GM19025 (cell line): Measurements from ENCODE around the gene CRB1.
"Not testable (repeated sequence)": the region's sequence is repeated elsewhere in the genome, so short reads cannot be mapped to it uniquely, and the experiment has no call there.

Experiments used
- ATAC-seq: cut with Tn5 transposase; IDR thresholded peaks from one replicate; pipeline ENCODE4 v1.9.1; 2021; ENCODE audit warnings: mild to moderate bottlenecking, low read depth, moderate library complexity; ENCODE audit not compliant: unreplicated experiment

The CRB1 gene

DNA sequence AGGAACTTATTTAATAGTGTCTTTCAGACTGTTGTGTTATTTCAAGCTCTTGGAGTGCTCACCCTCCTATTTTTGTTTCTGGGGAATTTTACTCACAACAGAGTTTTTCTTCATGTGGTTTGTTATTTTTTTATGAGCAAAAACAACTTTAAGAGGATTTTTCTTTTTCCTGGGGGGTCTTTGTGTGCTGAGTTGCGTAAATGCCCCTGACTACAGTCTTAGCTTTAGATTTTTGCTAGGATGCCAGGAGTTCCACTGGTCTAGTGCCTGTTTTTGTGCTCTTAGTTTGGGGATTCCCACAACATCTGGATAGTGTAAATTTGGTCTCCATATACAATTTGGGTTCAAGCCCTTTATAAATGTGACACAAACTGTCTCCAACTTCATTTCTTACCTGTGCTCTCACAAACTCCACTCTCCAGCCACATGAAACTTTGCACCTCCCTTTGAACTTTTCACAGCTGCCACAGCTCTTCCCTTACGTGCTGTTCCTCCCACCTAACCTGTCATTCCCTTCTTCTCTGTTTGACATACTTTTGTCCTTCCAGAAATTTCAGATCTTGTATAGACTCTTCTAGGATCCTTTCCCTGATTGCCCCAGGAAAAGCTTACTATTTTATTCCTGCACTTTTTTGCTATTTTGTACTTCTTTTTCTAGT is 180.2 kb downstream of the CRB1 start:
- ATAC-seq: no peak

DNA sequence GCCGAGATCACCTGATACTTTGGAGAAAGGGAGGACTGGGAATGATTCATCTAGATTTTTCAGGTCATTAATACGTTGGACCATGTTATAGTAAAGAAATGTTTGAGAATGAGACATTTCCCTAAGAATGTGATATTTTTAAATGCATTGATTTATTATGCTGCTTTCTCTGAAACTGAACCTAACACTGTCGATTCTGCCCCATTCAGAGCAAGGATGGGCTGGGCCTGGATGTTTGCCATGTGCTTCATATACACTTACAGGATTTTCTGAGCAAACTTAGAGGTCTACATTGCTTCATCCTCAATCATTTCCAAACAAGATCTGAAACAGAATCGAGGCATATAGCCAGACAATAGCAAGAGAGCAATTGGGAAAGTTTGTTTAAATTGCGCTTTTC is 183.3 kb downstream of the CRB1 start:
- no peak for ATAC-seq

DNA sequence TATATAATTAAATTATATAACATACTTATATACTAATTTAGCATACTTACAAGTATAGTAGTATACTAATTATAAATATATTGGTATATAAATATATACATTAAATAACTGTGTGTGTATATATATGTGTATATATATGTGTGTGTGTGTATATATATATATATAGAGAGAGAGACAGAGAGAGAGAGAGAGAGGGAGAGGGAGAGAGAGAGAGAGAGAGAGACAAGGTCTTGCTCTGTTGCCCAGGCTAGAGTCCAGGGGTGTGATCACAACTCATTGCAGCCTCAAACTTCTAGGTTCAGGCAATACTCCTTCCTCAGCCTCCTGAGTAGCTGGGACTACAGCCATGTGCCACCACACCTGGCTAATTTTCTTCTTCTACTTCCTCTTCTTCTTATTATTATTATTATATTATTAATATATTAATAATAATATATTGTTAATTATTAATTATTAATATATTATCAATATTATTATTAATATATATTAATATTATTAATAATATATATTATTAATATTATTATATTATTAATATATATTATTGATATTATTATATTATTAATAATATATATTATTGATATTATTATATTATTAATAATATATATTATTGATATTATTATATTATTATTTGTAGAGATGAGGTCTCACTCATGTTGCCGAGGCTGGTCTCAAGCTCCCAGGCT is 185.5 kb downstream of the CRB1 start:
- ATAC-seq: no peak

DNA sequence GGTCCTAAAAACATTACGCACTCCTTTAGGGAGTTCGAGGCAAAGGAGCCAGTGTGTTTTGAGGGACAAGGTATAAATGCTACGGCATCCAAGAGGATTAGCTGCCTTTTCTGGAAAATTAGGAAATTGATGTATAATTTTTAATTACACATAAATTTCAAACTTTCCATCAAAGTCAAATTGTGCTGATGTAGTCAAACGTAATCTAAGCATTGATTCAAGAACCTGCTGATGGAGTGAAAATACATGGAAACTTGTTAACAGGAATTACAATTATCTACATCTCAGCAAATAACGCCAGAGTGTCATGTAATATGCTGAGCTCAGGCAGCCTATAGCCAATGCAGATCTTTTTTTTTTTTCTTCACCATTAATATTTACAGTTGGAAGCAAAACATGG is 194.5 kb downstream of the CRB1 start:
- ATAC-seq: no peak

DNA sequence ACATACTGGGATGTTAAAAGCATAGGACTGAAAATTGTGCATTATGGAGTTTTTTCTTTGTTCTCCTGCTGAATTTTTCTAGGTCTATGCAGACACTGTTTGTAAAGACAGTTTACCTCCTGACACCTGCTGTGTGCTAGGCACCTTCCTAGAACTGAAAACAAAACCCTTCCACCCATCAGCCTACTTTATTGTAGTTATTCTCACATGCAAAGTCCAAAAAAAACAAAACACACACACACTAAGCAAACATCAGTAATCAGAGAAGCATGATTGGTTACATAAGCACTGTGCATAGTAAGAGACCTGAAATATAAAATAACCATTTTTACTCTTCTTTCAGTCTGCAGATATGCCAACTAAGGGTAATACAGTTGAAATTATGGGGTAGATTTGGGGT is 195.1 kb downstream of the CRB1 start:
- ATAC-seq: no peak

DNA sequence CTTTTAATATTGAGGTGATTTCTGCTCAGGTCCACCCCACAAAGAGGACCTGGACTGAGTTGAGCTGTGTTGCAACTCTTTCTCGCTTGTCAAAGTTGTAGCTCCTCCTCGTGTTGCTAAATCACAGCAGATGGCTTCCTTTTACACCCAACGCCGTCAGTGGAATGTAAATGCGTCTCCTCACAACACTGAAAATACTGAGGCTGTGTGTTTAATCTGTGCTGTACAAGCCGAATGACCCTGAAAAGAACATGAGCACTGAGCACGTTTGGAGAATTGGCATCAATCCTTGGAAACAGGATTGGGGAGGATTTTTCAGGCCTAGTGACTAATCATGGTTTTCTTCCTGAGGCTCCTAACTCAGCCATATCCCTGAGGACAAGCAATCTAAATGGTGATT is 196.0 kb downstream of the CRB1 start:
- no peak for ATAC-seq

DNA sequence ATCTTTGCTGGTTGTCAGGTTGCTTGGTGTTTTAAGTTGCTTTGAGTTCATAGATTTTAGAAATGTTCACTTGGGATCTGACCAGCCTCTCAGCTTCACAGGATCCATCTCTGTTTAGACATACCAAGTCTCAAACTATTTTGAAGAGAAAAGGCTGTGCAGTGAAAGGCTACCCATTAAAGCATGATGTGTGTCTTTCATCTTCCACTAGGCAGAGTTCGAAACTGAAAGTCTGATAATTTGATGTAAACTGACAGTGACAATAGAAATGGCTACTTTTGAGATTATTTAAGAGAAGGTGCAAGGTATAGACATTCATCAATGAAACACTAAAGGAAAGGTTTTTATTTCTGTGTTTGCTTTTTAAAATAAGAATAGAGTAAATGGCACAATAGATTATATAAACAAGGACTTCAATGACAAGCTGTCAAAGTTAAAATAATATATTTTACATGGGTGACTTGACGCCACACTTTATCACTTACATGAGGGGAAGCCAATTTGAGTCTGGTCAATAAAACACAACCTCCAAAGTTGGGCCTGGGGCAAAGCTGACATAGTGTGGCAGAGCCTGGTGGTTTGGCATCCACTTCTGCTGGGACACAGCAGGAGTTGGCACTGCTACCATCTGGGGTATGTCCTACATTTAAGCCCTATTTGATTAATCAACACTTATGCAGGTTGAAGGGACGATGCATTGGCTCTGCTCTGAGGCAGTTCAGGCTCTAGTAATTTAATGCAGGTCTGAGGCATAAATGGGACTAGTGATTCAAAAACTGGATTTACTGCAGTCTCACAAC is 197.7 kb downstream of the CRB1 start:
- ATAC-seq: no peak

DNA sequence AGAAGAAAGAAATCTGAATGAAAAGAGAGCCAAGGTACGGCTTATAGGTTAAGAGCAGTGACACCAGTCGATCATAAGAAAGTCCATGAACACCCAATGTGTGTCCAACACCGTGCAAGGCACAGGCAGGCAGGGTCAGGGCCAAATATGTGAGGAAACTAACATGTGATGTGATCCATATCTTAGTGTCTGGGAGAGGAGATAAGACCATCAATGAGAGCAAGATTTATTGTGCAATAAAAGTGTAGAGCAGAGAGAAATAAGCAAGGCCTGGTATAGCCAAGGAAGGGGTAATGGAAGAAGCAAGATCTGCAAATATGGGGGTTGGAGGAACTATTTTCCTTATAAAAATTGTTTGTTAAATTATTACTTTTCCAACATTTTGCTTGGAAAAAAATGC is 198.8 kb downstream of the CRB1 start:
- no peak for ATAC-seq

DNA sequence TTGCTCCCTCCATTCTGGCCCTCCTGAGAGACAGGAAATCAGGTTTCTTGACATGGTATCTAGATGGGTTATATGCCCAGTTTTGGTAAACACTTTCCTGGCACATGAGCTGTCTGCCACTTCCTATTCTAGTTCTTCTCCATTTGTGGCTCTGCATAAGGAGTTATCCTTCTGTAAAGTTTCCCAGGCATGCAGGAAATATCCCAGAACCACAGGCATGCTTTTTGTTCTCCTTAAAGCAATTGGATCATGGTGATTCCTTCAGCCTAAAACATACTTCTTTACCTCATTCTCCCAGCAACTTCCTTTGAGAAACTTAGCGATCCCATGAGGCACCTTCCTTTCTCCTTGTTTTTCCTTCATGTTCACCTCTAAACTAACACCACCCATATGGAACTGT is 199.8 kb downstream of the CRB1 start:
- no peak for ATAC-seq

DNA sequence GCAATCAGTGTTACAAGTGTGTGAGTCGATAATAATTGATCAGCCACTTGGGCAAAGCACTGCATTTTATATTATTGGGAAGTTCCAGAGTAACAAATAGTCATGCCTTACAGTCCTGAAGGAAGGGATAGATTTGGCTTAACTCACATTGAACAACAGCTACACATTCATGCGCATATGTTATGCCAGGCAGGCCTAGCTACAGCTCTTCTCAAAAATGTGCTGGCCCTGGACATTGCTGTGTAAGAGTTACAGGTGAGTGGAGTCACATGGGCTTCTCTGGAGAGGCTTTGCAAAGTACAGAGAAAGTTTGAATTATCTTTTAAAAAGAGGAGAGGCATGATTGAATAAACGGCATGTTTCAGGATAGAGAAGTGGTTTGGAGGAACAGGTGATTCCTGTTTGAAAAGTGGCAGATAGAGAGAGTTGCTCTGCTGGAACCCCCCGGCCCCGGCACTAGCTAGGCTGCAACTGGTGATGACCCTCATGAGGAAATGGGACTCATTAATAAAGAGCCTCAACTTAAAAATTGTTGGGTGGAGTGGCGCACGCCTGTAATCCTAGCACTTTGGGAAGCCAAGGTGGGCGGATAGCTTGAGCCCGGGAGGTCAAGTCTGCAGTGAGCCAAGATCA is 200.6 kb downstream of the CRB1 start:
- ATAC-seq: no peak

DNA sequence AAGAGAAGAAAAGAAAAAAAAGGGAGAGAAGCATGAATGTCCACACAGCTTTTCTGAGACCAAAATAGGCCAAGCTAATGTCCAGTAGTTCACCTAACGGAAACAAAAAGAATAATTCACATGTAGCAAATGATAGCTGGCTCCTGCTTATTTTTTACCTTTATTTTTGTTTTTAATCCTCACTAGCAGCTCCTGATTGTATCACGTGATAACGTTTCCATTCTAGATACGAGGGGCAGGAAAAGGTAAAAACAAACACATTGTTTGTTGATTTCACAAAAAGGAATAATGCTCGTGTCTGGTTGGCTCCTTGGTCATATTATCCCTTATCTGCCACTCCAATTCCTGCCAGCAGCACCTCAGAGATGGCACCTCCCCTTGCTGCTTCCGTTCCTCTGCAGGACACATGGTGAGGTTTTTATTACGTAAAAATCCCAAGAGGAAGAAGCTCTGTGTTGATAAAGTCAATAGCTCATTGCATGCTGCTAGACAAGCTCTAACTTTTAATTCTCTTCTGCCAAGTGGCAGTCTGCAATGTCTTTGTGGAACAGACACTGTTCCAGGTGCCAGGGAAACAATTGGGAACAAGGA is 201.7 kb downstream of the CRB1 start:
- no peak for ATAC-seq

DNA sequence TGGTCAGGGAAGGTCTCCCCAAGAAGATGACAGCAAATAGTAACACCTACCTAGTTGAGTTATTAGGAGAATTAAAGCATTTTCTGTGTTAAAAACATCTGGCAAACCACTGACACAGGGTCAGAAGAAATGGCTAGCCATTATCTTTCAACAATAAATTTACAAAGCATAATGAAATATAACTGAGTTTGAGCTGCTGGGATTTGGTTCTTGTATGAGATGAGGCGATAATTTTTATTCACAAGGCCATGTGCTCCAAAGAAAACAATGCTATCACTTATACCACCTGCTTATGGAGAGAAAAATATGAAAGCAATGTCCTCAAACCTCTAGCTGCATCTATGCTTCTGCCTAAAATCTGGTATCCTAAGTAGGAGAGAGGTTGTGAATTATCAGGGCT is 202.3 kb downstream of the CRB1 start:
- ATAC-seq: no peak

DNA sequence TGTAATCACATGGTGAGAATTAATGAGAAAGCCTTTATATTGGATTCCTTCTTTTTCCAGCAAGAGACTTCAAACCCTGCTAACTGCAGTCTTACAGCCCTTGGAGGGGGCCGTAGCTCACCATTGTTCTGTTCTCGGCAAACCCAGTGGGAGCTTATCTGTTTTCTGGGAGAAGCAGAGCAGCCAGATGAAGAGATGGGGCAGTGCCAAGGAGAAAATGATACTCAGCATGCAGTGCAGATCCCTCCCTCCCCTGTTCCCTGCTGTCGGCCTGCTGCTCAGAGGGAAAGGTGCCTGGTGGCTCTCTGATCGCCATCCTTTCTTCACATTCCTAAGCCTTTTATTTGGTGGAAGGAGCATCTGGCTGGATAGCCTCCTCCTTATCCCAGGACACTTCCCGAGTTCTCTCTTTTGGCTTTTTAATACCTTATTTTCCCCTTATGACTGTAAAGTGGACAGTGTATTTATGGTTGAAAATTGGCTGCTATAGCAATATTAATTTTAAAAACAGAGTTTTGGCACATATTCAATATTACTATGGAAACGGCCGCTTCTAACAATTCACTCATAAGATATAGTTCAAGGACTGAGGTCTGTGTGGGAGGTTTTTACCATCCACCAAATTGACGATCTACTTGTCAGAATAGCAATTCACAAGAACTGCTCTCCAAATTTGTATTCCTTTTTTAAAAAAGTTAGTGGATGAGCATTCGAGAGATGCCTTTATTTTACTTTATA is 203.4 kb downstream of the CRB1 start:
- ATAC-seq: no peak

DNA sequence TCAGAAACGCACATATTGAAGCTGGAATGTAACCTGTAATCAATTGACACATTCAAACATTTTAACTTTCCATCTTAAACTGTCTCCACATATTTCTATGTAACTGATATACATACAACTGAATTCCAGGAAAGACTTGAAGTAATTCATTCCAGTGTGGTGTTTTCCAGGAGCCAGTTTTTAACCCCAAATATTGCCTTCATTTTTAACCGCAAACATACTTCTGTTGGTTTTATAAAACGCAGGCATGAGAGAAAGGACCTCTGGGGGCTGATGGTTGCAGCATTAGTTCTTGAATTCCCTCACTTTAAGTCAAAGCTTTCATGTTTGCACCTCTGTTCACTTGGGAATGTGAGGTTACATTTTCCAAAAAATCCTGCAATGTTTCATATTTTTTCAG is 204.1 kb downstream of the CRB1 start:
- ATAC-seq: no peak

DNA sequence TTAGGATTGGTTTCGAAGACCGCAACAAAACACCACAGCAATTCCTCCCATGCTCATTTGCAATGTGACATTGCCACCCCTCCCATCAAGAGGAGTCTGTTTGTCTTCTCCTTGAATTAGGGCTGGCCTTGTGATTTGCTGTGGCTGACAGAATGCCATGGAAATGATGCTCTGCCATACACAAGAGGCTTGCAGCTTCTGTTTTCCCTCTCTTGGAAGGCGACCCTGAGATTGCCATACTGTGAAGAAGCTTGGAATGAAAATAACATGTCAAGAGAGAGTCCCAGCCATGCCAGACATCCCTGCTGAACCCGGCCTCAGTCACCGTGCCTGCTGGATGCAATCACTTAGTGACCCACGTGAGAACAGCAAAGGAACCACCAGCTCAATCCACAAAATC is 212.4 kb downstream of the CRB1 start:
- ATAC-seq: no peak

DNA sequence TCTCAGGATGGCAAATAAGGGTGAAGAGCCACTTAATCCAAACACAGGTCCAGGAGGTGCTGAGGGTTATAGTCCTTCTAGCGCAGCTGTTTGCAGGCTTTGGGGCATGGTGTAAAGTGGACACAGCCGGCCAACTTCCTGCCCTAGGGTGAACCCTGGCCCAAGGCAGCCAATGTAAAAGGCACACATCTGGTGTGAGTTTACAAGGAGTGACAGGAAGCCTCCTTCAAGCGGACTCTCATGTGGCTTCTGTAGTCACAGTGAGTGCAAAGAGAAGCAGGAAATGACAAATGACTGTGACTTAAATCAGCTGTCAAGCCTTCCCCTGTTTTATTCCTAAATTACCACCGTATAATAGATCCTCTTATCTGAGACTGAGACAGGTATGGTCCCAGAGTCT is 213.0 kb downstream of the CRB1 start:
- no peak for ATAC-seq

DNA sequence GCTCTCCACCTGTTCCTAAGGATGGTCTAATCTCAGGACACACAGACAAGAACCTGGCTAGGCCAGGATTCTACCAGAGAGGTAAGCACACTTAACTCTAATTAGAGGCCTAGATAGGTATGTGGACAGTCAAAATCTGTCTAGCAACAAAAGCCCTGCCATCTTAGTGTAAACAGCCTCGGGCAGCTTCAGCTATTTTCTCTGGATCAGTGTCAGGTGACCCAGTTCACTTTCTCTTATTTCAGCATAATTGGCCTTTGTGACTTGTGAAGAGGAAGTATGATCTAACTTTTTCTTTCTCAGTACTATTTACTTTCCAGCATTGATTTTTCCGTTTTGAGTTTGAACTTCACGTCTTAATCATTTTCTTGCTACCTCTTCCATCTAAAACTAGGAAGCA is 217.7 kb downstream of the CRB1 start:
- ATAC-seq: no peak

DNA sequence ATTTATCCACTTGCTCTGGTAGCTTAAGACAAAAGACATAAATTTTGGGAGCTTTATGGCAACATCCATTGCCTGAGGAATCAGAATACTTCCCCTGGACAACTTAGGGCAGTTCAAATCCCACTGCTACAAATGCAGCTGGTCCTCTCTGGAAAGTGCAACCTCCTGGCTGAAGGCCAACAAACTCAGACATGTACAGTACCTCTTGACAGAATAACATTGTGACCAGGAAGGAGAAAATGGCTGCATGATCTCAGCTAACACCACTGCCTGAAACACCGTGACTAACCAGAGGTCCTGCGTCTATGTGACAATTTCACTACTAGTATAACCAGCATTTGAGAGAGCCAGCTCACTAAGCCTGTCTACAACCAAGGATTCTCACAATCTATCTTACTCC is 218.9 kb downstream of the CRB1 start:
- ATAC-seq: no peak

DNA sequence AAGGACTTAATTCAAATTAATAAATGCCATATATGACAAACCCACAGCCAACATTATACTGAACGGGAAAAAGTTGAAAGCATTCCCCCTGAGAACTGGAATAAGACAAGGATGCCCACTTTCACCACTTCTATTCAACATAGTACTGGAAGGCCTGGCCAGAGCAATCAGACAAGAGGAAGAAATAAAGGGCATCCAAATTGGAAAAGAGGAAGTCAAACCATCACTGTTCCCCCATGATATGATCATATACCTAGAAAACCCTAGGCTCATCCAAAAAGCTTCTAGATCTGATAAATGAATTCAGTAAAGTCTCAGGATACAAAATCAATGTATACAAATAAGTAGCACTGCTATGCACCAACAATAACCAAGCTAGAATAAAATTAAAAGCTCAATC is 223.5 kb downstream of the CRB1 start:
- ATAC-seq: not testable (repeated sequence)

DNA sequence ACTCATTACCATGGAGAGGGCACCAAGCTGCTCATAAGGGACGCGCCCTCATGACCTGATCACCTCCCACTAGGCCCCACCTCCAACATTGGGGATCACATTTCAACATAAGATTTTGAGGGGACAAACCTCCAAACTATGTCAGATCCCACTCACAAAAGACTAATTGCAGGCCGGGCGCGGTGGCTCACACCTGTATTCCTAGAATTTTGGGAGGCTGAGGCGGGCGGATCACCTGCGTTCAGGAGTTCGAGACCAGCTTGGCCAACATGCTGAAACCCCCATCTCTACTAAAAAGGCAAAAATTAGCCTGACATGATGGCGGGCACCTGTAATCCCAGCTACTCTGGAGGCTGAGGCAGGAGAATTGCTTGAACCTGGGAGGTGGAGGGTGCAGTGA is 228.7 kb downstream of the CRB1 start:
- no peak for ATAC-seq
